Measurements from ENCODE around the gene OR10A6. TPM values are rescaled to one million over a fixed set of nuclear protein-coding genes. Genes with fewer than 3 reads are reported as not detected.

OR10A6 gene
- total RNA-seq, 4 donors from 2014 or later = not detected

GRCh38 chr11:7911011-7911410 is 20.1 kb downstream of the OR10A6 start:
- Histone ChIP-seq H3K27ac (no peak overlapping the region), H3K4me3 (no peak overlapping the region), H3K27me3 (peaks cover 0 to 6% of the 10 kb centered on the region in 2 donors), H3K4me1 (no peaks in the 10 kb centered on the region), H3K36me3 (no peaks in the 10 kb centered on the region), H3K9me3 (no peaks in the 10 kb centered on the region)
- no peak for DNase-seq (ENCODE audit: low spot score in 2 of 2)
- TF ChIP-seq, protein P1, sequence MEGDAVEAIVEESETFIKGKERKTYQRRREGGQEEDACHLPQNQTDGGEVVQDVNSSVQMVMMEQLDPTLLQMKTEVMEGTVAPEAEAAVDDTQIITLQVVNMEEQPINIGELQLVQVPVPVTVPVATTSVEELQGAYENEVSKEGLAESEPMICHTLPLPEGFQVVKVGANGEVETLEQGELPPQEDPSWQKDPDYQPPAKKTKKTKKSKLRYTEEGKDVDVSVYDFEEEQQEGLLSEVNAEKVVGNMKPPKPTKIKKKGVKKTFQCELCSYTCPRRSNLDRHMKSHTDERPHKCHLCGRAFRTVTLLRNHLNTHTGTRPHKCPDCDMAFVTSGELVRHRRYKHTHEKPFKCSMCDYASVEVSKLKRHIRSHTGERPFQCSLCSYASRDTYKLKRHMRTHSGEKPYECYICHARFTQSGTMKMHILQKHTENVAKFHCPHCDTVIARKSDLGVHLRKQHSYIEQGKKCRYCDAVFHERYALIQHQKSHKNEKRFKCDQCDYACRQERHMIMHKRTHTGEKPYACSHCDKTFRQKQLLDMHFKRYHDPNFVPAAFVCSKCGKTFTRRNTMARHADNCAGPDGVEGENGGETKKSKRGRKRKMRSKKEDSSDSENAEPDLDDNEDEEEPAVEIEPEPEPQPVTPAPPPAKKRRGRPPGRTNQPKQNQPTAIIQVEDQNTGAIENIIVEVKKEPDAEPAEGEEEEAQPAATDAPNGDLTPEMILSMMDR (IDR thresholded peaks at IDR 0.05) = no peak
- TF ChIP-seq POLR2A (IDR thresholded peaks at IDR 0.05) (no peak), EP300 (IDR thresholded peaks at IDR 0.05) (no peak)

- Histone ChIP-seq H3K4me3 (no peak overlapping the region), H3K36me3 (no peaks in the 10 kb centered on the region), H3K4me1 (no peaks in the 10 kb centered on the region), H3K9me3 (no peaks in the 10 kb centered on the region), H3K27me3 (peaks cover 0 to 6% of the 10 kb centered on the region in 2 donors), H3K27ac (no peak overlapping the region)
- TF ChIP-seq POLR2A (IDR thresholded peaks at IDR 0.05) (no peak), EP300 (IDR thresholded peaks at IDR 0.05) (no peak)
- TF ChIP-seq, protein P1 (IDR thresholded peaks at IDR 0.05) = no peak
- no peak for DNase-seq (ENCODE audit: low spot score in 2 of 2)
- 38 to 49% methylated on average over 2 of the region's 2 CpGs for WGBS, 2 donors
Measured at GRCh38 chr11:7910286-7910788, 20.7 kb downstream of the OR10A6 start.

DNA sequence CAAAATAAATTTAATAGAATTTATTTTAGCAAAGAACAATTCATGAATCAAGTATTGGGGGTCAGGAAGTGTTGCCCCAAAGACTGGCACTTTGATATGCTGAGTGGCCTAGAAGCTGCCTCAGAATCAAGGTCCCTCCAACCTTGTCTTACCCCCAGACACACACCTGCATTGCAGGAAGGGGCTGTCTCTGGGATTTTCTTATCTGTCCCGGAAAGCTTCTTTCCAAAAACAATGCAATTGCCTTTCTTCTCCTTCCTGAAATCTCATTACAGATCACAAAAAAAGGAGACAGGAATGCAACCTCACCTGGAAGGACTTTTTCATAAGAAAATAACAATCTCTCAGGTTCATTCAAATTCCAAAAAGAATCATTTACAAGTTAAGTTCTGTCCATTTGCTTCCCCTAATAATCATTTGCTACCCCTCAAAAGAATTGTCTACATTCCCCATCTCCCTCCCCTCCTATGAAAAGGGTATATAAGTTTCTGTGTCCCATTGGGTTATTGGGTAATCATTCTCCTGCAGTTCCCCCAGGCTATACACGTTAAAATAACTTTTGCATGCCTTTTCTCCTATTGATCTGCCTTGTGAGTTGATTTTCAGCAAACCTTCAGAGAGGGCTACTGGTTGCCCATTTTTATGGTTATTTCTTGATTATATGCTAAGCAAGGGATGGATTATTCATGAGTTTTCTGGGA is 21.3 kb downstream of the OR10A6 start:
- DNase-seq (ENCODE audit: low spot score in 2 of 2) = no peak
- Histone ChIP-seq H3K4me1 (no peaks in the 10 kb centered on the region), H3K27ac (no peak overlapping the region), H3K36me3 (no peaks in the 10 kb centered on the region), H3K9me3 (no peaks in the 10 kb centered on the region), H3K27me3 (peaks cover 0 to 6% of the 10 kb centered on the region in 2 donors), H3K4me3 (no peak overlapping the region)
- TF ChIP-seq EP300 (IDR thresholded peaks at IDR 0.05) (no peak), POLR2A (IDR thresholded peaks at IDR 0.05) (no peak)
- TF ChIP-seq, protein P1 (IDR thresholded peaks at IDR 0.05) = no peak
- 58 to 59% methylated on average over 2 of the region's 2 CpGs for WGBS, 2 donors

DNA sequence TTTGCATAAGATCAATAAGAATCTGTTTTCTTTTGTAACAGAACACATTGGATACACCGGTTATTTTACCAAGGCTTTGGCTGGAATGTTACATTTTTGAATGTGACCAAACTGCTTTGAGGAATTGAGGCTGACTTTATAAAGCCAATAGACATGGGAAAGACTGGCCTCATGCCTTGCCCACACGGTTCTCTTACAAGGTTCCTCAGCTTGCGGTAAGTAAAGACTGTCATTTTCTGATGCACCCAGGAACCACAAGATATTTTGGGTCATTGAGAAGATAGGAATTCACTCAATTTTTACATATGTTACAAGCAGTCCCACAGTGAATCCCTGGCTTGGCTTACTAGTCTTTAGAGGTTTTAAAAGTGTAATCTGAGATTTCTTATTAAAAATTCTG is 23.9 kb downstream of the OR10A6 start:
- H3K36me3 ChIP-seq = no peaks in the 10 kb centered on the region
- H3K27ac ChIP-seq = no peak overlapping the region
- peaks cover 0 to 6% of the 10 kb centered on the region in 2 donors for H3K27me3 ChIP-seq
- H3K4me1 ChIP-seq = no peaks in the 10 kb centered on the region
- TF ChIP-seq, protein P1 (IDR thresholded peaks at IDR 0.05) = no peak
- no peak for TF ChIP-seq POLR2A (IDR thresholded peaks at IDR 0.05)
- TF ChIP-seq EP300 (IDR thresholded peaks at IDR 0.05) = no peak
- H3K4me3 ChIP-seq = no peak overlapping the region
- no peaks in the 10 kb centered on the region for H3K9me3 ChIP-seq
- WGBS, 2 donors = 46 to 51% methylated on average over 3 of the region's 3 CpGs
- no peak for DNase-seq (ENCODE audit: low spot score in 2 of 2)

GRCh38 chr11:7906481-7906880 is 24.6 kb downstream of the OR10A6 start:
- TF ChIP-seq EP300 (IDR thresholded peaks at IDR 0.05) = no peak
- TF ChIP-seq POLR2A (IDR thresholded peaks at IDR 0.05) = no peak
- TF ChIP-seq, protein P1 (IDR thresholded peaks at IDR 0.05) = no peak
- H3K4me1 ChIP-seq = no peaks in the 10 kb centered on the region
- no peaks in the 10 kb centered on the region for H3K9me3 ChIP-seq
- H3K27ac ChIP-seq = no peak overlapping the region
- no peaks in the 10 kb centered on the region for H3K36me3 ChIP-seq
- peaks cover 0 to 6% of the 10 kb centered on the region in 2 donors for H3K27me3 ChIP-seq
- H3K4me3 ChIP-seq = no peak overlapping the region
- DNase-seq (ENCODE audit: low spot score in 2 of 2) = no peak
- WGBS, 2 donors = 31 to 36% methylated on average over 4 of the region's 4 CpGs

Data from tibial nerve (tissue), 4 donors.